ENCODE data around the gene OSTM1. TPM values are rescaled to one million over a fixed set of nuclear protein-coding genes. Genes with fewer than 3 reads are reported as not detected.

The OSTM1 gene, protein sequence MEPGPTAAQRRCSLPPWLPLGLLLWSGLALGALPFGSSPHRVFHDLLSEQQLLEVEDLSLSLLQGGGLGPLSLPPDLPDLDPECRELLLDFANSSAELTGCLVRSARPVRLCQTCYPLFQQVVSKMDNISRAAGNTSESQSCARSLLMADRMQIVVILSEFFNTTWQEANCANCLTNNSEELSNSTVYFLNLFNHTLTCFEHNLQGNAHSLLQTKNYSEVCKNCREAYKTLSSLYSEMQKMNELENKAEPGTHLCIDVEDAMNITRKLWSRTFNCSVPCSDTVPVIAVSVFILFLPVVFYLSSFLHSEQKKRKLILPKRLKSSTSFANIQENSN
- total RNA-seq, result 40.3 TPM

- DNase-seq (ENCODE audit: low spot score), result peak; percentile 92
Measured at GRCh38 chr6:108074359-108075144, at the start of gene OSTM1. Gene OSTM1 (minus strand): TSS chr6:108074741. CDS start chr6:108074651, 90 bp downstream.

GRCh38 chr6:108123946-108124345 lies 49.4 kb upstream of the OSTM1 start:
- no peak for DNase-seq (ENCODE audit: low spot score)

- no peak for DNase-seq (ENCODE audit: low spot score)
Measured at GRCh38 chr6:108123481-108123929, 49.0 kb upstream of the OSTM1 start.

DNA sequence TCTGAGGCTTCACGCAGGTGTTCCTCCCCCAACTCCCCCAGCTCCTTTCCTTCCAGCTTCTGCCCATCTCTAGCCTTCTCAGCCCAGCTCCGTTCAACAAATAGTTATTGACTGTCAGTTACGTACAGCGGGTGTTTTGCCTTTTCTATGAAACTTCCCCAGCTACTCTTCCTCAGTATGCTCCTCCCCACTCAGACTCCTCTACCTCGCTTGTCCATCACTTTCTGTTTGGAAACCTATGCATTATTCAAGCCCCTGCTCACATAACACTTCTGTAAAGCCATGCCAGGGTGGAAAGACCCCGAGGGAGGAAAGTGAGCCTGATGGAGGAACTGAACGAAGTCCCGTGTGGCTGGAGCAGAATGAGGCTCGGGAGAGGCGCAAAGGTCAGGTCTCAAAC lies 47.1 kb upstream of the OSTM1 start:
- no peak for DNase-seq (ENCODE audit: low spot score)

DNA sequence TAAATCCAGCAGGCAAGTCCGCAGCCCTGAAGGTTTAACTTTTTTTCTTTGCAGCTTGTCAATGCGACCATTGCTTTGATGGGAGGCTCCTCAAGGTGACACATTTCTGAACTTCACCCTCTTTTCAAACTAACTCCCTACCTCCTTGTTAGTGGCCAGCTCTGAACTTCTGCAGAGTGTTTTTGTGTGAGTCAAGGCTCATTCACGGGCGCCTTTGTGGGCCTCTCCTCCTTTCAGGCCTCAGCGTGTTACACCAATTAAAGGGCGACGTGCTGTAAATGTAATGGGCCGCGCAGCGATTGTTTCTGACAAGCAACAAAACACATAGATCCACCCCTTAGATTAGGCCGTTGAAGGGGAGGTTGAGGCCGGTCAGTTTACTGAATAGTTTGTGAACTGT lies 45.8 kb upstream of the OSTM1 start:
- no peak for DNase-seq (ENCODE audit: low spot score)

DNA sequence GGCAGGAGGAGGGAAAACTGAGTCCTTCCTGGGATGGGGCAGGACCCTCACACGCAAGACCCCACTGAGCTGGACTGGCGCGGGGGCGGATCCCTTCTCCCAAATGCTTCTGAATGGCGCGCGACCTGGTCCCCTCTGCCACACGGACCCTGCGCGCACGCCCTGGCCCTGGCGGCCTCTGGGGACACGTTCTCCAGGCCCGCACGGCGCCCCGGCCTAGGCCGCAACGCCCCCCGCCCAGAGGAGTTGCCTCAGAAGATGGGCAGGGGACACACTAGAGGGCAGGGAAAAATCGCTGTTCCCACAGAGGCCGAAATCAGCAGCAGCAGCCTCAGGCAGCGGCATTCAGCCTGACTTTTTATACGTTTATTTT lies 45.2 kb upstream of the OSTM1 start:
- DNase-seq (ENCODE audit: low spot score), result no peak

- DNase-seq (ENCODE audit: low spot score), result no peak
Measured at GRCh38 chr6:108118810-108119768, 44.5 kb upstream of the OSTM1 start.

GRCh38 chr6:108118359-108118724 lies 43.8 kb upstream of the OSTM1 start:
- DNase-seq (ENCODE audit: low spot score), result no peak

- no peak for DNase-seq (ENCODE audit: low spot score)
Measured at GRCh38 chr6:108117427-108118358, 43.2 kb upstream of the OSTM1 start.

- DNase-seq (ENCODE audit: low spot score), result no peak
Measured at GRCh38 chr6:108116546-108117426, 42.2 kb upstream of the OSTM1 start.

DNA sequence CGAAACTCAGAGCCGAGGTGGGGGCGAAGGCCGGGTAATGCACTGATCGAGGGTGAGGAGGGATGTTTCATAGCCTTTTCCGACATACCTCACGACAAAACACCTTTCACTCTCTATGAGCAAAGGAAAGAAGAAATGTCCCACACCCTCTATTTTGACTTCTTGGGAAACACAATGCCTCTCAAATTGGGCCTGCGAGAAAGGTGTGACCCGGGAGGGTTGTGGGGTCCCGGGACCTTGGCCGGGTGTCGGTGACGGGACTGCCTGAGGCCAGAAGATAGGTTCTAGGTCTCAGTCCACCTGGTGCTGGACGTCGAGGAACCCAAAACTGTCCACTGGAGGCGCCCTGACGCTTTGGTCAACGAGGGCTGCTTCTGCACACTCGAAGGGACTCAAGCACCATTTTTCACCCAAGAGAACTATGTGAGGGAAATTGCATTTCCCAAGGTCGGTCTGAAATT lies 41.1 kb upstream of the OSTM1 start:
- no peak for DNase-seq (ENCODE audit: low spot score)

DNA sequence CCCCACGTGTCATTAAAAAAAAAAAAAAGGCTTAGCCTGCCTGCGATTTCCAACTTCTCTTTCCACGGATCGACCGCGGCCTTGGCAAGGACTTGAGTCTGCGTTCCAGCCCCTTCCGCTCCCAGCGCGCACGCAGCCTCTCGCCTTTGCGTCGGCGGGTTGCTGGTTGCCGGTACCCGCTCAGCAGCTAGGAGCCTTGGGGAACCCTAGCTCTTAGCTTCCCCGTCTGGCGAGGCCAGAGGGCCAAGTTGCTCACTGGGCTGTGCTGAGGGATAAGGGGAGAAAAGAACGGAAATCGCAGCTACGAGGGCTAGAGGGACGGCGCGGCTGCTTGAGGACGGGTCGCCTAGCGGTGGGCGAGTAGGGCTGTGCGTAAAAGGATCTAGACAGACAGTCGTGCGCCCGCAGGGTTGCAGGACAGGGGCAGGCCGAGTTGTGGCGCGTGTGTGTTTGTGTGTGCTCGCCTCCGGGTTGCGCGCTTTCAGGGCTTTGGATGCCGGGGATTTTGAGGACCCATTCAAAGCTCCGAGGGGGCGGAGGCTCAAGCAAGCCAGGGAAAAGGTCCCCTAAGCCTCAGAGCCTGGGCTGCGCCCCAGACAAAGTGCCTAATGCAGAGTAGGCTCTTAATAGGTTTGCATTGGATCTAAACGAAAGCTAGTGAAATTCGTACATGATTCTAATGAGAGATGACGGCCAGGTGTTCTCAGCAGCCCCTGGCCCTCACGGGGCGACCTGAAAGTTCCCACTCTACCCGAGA lies 40.5 kb upstream of the OSTM1 start:
- no peak for DNase-seq (ENCODE audit: low spot score)

DNA sequence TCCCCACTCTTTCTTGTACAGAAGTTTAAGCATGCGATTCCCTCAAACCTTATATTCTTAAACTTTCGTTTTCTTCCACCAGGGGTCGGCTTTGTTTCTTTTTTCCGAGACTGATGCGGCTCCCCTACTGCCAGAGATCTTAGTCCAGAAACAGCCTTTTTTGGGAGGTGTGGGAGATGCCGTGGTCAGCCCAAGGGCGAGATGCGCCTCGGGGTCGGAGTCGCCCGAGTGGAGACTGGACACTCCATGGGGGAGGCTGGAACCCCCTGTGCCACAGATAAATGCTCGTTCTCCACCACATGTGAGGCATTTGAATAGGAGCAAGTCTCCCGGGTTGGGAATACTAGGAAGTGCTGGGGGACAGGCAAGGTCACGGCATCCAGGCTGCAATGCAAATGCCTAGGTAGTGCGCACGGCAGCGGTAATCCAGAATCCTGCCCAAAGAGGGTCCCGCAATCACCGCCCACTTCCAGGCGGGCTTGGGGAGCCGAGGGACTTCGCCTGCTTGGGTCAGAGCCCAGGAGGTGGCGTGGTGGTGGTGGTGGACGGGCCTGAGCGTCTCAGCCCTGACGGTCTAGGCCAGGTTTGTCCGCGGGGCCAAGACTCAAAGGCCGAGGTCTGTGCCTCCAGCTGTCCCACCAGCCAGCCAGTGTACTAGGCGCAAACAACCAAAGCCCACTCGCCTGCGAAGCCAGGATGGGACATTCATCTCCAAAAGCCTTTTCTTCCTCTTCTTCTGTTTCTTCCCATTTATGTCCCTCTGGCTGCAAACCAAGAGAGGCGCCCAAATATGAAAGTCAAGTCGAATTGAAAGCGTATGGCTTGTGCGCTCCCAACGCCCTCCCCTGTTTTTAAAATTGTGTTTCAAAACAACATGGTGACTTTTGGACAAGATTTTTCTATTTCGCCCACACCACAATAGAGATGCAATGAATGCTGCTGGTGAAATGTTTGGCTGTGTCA lies 39.3 kb upstream of the OSTM1 start:
- no peak for DNase-seq (ENCODE audit: low spot score)

- no peak for DNase-seq (ENCODE audit: low spot score)
Measured at GRCh38 chr6:108108374-108108773, 33.8 kb upstream of the OSTM1 start.

DNA sequence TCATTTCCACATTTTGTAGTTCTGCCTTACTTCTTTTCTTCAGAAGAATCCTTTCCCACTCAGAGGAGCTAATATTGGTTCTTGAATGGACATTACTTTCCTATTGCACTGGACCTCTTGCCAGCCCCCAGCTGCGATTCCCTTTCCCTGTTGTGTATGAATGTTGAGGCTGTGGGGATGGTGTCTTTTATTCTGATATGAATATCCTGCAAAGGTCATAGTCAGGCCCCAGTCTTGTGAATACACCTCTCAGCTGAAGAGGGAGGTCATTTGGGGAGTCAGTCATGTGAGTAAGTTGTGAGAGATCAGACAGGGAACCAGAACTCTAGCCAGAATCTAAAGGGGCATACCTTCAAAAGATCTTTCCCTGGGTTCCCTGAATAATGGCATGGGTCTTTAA lies 32.6 kb upstream of the OSTM1 start:
- DNase-seq (ENCODE audit: low spot score), result no peak

GRCh38 chr6:108106694-108107093 lies 32.2 kb upstream of the OSTM1 start:
- no peak for DNase-seq (ENCODE audit: low spot score)

DNA sequence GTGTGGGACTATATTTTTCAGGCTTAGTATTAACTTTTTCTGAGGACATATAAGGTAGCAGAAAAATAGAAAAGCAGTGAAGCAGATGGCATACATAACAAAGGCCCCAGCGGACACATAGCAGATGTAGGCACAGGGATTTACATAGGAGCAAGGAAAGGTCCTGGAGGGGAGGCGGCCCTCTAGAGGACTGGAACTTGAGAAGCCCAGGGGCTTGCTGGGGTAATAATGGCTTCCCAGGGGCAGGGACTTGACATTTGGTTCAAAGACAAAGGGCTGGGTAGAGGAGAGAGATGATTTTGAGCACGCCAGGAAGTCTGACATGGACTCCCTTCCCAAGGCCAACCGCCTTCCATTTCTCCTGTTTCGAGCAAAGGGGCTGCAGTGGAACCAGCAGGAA lies 31.7 kb upstream of the OSTM1 start:
- no peak for DNase-seq (ENCODE audit: low spot score)

DNA sequence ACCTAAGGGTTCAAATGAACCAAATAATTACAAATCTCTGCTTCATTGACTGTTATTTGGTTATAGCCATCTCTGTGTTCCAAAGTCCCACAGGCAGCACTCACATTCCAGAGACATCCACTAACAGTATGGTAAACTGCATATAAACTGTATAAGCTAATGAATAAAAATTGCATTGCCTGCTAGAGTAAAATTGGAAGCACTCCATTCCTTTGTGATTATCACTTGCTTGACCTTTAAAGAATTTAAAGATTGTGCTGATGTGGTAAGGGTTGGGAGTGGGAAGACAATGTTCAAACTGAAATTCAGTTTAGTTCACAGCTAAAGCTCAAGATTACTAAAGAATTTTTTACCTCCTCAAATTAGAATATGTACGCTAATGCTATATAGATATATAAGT lies 31.0 kb upstream of the OSTM1 start:
- DNase-seq (ENCODE audit: low spot score), result no peak

Measured in ureter (tissue), 1 donor.